Central memory CD8-positive, alpha-beta T cell (primary cell): ENCODE data around the gene PHKB.

Experiments used
- ATAC-seq: fragments of 150-1000 bp; cut with Tn5 transposase; replicated peaks from 2 replicates; pipeline ENCODE4 v1.10.0; 2022; ENCODE audit warnings: mild to moderate bottlenecking, moderate FRiP score, moderate number of reproducible peaks; ENCODE audit not compliant: poor library complexity, severe bottlenecking; ENCODE audit errors: extremely low read depth
- DNase-seq, 2 donors: peaks; one replicate each; pipeline ENCODE4 v3.0.0; 2021; ENCODE audit warnings: low spot score in 2 of 2
- H3K27ac Mint-ChIP-seq: one replicate; pipeline ENCODE4 v1.8.0; 2022; ENCODE audit warnings: low read depth, mild to moderate bottlenecking, moderate library complexity, mixed read lengths
- H3K27me3 Mint-ChIP-seq: one replicate; pipeline ENCODE4 v1.8.0; 2022; ENCODE audit warnings: mixed read lengths
- H3K36me3 Mint-ChIP-seq: one replicate; pipeline ENCODE4 v1.8.0; 2022; ENCODE audit warnings: mild to moderate bottlenecking, moderate library complexity, mixed read lengths; ENCODE audit not compliant: insufficient read depth
- H3K4me1 Mint-ChIP-seq: one replicate; pipeline ENCODE4 v1.8.0; 2022; ENCODE audit warnings: mixed read lengths
- H3K4me3 Mint-ChIP-seq: one replicate; pipeline ENCODE4 v1.8.0; 2022; ENCODE audit warnings: mild to moderate bottlenecking, moderate library complexity, mixed read lengths
- H3K9me3 Mint-ChIP-seq: one replicate; pipeline ENCODE4 v1.8.0; 2022; ENCODE audit warnings: mixed read lengths

Gene PHKB

GRCh38 chr16:47725188-47725695 lies 264.1 kb downstream of the PHKB start:
- H3K27me3 Mint-ChIP-seq, result peaks cover 7% of the 10 kb centered on the region
- peaks cover 1% of the 10 kb centered on the region for H3K36me3 Mint-ChIP-seq
- no peaks in the 10 kb centered on the region for H3K9me3 Mint-ChIP-seq

DNA sequence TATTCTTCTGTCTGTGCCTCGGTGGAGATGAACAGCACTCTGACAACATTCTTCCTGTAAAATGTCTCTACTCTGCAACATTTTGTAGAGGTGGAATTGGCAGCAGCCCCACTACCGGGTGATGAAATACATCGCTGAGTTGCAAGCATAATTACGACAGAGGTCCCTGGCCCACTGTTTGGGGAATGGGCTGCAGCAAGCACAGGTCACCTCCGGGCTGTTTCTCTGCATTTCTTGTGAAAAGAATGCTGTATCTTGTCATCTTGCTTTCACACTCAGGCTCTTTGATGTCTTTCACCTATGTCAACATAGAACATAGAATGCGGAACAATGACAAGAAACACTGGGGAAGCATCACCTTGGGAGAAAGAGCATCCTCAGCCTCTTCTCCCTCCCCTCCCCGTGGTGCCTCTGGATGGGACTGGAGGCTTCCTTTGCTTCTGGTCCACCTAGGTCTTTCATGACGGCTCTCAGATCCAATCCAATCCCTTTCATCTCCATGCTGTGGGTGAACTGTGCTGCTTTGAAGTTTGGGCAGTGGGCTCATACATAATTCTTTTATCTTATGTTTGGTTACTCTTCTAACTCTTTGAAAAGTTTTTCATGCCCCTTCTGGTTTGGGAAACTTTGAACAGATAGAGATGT lies 265.0 kb downstream of the PHKB start:
- Mint-ChIP-seq H3K36me3 (peaks cover 1% of the 10 kb centered on the region), H3K4me3 (no peak overlapping the region), H3K9me3 (no peaks in the 10 kb centered on the region), H3K27me3 (peaks cover 9% of the 10 kb centered on the region), H3K4me1 (no peaks in the 10 kb centered on the region), H3K27ac (no peak overlapping the region)
- ATAC-seq (no peak), DNase-seq (no peak)

More at GRCh38 chr16:47725188-47725695, 264.1 kb downstream of the PHKB start:
- Mint-ChIP-seq H3K4me3 (no peak overlapping the region), H3K27ac (no peak overlapping the region), H3K4me1 (no peaks in the 10 kb centered on the region)
- ATAC-seq, result no peak
- DNase-seq, result no peak

DNA sequence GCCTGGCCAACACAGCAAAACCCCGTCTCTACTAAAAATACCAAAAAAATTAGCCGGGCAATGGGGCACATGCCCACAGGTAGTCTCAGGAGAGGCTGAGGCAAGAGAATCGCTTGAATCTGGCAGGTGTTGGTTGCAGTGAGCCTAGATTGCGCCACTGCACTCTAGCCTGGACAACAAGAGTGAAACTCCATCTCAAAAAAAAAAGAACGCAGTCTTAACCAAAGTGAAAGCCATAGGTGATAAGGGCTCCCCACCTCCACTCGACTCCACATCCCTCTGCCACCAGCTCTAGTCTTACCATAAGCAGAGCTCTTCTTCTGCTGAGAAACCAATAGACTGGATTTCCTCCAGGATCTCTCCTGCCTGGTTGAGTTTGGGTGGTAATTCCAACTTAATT lies 266.0 kb downstream of the PHKB start:
- Mint-ChIP-seq H3K4me1 (no peaks in the 10 kb centered on the region), H3K27me3 (peaks cover 9% of the 10 kb centered on the region), H3K4me3 (no peak overlapping the region), H3K9me3 (no peaks in the 10 kb centered on the region), H3K36me3 (peaks cover 1% of the 10 kb centered on the region), H3K27ac (no peak overlapping the region)
- no peak for ATAC-seq
- DNase-seq, result no peak

DNA sequence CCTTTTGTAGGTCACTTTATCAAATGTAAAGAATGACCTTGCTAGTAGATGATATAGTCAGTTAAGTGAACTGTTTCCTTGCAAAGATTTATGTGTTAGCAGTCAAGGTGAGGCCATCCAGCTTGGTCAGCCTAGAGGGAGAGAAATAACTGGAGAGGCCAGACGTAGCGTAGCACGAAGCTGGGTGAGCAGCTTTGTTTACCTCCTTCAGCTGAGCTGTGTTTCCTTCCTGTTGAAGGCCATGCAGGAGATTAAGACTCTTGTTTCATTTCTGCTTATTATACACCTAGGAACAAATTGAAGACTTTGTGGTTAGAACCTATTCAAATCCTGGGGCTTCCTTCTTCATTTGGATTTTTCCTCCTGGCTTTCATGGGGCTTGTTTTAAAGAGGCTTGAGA lies 267.1 kb downstream of the PHKB start:
- ATAC-seq, result no peak
- Mint-ChIP-seq H3K9me3 (no peaks in the 10 kb centered on the region), H3K4me3 (no peak overlapping the region), H3K27me3 (peaks cover 9% of the 10 kb centered on the region), H3K27ac (no peak overlapping the region), H3K36me3 (peaks cover 1% of the 10 kb centered on the region), H3K4me1 (no peaks in the 10 kb centered on the region)
- no peak for DNase-seq

DNA sequence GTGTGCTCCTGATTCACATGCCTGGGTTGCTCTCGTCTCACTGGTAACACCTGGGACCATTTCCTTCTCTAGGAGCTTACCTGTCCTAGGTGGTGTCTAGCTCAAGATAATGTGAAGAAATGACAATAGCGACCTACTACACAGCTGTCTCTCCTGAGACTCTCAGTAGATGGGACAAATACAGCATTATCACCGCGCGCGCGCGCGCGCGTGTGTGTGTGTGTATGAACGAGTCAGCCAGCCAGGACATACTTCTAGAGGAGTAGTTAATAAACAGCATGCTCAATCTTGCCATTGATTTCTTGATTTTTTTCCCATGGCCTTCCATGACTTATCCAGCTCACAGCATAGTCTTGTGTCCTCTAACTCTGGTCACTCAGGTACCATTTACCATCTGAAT lies 268.6 kb downstream of the PHKB start:
- no peaks in the 10 kb centered on the region for H3K4me1 Mint-ChIP-seq

GRCh38 chr16:47731252-47731651 lies 270.1 kb downstream of the PHKB start:
- no peaks in the 10 kb centered on the region for H3K4me1 Mint-ChIP-seq
- DNase-seq (no peak), ATAC-seq (no peak)
- no peaks in the 10 kb centered on the region for H3K9me3 Mint-ChIP-seq
- H3K27ac Mint-ChIP-seq, result no peak overlapping the region
- peaks cover 1% of the 10 kb centered on the region for H3K36me3 Mint-ChIP-seq
- H3K4me3 Mint-ChIP-seq, result no peak overlapping the region
- H3K27me3 Mint-ChIP-seq, result peaks cover 9% of the 10 kb centered on the region

More for the DNA sequence above, 268.6 kb downstream of the PHKB start:
- H3K27ac Mint-ChIP-seq, result no peak overlapping the region
- no peaks in the 10 kb centered on the region for H3K9me3 Mint-ChIP-seq
- H3K4me3 Mint-ChIP-seq, result no peak overlapping the region
- H3K36me3 Mint-ChIP-seq, result peaks cover 1% of the 10 kb centered on the region
- ATAC-seq (no peak), DNase-seq (no peak)
- H3K27me3 Mint-ChIP-seq, result peaks cover 9% of the 10 kb centered on the region

GRCh38 chr16:47732122-47732521 lies 271.0 kb downstream of the PHKB start:
- DNase-seq (no peak), ATAC-seq (no peak)
- H3K36me3 Mint-ChIP-seq, result peaks cover 1% of the 10 kb centered on the region
- H3K27ac Mint-ChIP-seq, result no peak overlapping the region
- H3K4me3 Mint-ChIP-seq, result no peak overlapping the region
- H3K27me3 Mint-ChIP-seq, result peaks cover 9% of the 10 kb centered on the region
- no peaks in the 10 kb centered on the region for H3K4me1 Mint-ChIP-seq
- no peaks in the 10 kb centered on the region for H3K9me3 Mint-ChIP-seq

DNA sequence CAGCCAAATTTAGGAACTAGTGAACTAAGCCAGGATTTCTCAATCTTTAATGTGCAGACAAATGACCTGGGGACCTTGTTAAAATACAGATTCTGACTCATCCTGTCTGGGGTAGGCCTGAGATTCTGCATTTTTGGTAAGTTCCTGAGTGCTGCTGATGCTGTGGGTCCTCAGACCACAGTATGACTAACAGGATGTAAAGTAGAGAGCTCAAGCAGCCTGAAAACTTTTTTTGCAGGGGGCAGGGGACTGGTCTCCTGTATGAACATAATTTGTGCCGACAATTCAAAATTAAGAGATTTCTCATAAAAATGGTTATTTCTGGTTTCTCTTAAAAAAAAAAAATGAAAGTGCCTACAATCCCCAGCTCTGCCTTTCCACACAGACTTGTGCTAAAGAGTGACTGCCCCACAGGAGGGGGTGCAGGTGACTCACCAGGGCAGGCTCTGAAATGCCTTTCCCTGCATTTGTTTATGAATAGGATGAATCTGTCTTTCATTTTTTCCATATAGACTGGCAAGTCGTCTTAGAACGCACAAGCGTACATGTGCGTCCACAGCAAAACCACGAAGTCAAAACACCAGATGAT lies 271.5 kb downstream of the PHKB start:
- H3K27ac Mint-ChIP-seq, result no peak overlapping the region
- H3K4me3 Mint-ChIP-seq, result no peak overlapping the region
- ATAC-seq, result no peak
- H3K36me3 Mint-ChIP-seq, result peaks cover 1% of the 10 kb centered on the region
- H3K27me3 Mint-ChIP-seq, result peaks cover 9% of the 10 kb centered on the region
- no peaks in the 10 kb centered on the region for H3K9me3 Mint-ChIP-seq
- no peaks in the 10 kb centered on the region for H3K4me1 Mint-ChIP-seq
- DNase-seq, result no peak

- no peak for ATAC-seq
Observed at GRCh38 chr16:47734081-47734857, 273.1 kb downstream of the PHKB start.

GRCh38 chr16:47734987-47735594 lies 274.0 kb downstream of the PHKB start:
- Mint-ChIP-seq H3K9me3 (peaks cover 6% of the 10 kb centered on the region), H3K4me3 (no peak overlapping the region), H3K27ac (no peak overlapping the region), H3K27me3 (peaks cover 3% of the 10 kb centered on the region), H3K36me3 (no peaks in the 10 kb centered on the region), H3K4me1 (no peaks in the 10 kb centered on the region)
- DNase-seq (no peak), ATAC-seq (no peak)

More at GRCh38 chr16:47734081-47734857, 273.1 kb downstream of the PHKB start:
- Mint-ChIP-seq H3K36me3 (peaks cover 1% of the 10 kb centered on the region), H3K27me3 (peaks cover 9% of the 10 kb centered on the region), H3K9me3 (peaks cover 6% of the 10 kb centered on the region), H3K27ac (no peak overlapping the region), H3K4me3 (no peak overlapping the region), H3K4me1 (no peaks in the 10 kb centered on the region)
- DNase-seq, result no peak

DNA sequence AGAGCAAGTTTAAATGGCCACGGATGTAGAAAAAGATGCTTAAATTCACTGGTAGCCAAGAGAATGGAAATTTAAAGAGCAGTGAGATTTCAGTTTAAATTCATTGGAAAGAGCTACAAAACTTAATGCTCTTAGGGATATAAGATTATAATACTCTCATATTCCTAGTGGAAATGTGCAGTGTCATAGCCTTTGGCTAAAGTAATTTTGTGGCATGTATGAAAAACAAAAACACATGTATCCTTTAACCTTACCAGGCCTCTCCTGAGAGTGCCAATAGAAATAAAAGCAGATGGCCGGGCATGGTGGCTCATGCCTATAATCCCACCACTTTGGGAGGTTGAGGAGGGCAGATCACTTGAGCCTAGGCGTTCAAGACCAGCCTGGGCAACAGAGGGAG lies 289.2 kb downstream of the PHKB start:
- H3K27me3 Mint-ChIP-seq, result peaks cover 44% of the 10 kb centered on the region
- no peak for ATAC-seq
- no peaks in the 10 kb centered on the region for H3K4me1 Mint-ChIP-seq
- peaks cover 2% of the 10 kb centered on the region for H3K36me3 Mint-ChIP-seq
- H3K9me3 Mint-ChIP-seq, result no peaks in the 10 kb centered on the region
- no peak overlapping the region for H3K27ac Mint-ChIP-seq
- DNase-seq, result no peak
- no peak overlapping the region for H3K4me3 Mint-ChIP-seq
